GM18520 (cell line): ENCODE measurements around the gene NEK5.

Source experiments
- ATAC-seq: cut with Tn5 transposase; IDR thresholded peaks from one replicate; pipeline ENCODE4 v1.9.1; 2021; ENCODE audit not compliant: unreplicated experiment

NEK5 gene

DNA sequence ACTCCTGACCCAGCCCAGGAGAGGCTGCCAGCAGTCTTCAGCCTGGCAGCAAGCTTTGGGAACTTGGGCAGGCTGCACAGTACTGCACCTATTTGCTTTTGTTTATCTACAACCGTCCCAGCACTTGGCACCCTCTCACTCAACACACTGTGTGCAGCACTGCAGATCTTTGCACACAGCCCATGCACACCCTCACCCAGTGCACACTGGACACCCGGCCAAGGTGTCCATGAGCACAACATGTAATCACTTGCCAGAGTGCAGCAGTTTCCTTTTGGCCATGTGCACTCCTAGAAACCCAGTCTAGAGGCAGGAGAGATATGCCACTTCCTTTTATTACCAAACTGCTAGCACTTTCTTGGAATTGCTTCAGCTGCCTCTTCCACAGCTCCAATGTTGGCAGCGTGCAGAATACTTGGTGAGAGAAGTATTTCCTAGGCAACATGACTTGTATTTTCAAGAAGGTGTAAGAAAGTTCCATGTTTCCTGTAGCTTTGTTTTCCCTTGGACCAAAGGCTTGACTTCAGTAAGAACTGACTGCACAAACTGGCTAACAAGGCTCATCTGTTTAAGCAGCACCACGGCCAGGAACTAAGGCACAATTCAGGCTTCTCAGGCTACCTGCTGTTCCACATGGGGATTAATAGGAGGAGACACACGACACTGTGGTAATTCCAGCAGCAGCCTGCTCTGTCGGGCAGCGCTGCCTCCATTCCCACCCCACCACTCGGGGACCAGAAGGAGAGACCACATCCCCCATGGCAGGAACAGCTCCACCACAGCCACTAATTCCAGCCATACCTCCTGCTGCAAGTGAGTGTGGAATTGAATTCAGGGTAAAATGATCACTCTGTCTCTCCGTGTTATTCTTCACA is 133.0 kb downstream of the NEK5 start:
- ATAC-seq: no peak

DNA sequence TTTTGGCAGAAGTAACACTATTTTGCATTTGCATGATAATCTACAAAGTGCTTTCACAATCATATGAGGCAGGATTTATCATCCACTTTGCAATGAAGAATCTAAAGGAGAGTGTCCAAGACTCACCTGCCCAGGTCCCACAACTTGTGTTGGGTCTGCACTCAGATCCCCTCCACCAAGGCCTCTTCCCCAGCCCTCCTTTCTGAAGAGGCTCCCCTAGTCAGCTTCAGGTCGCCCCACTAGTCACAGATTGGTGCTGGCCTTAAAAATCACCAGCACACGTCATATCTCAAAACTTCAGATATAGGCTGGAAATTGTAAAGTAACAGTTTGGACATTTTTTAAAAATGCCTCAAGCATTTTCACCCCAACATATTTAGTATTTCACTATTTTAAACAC is 135.2 kb downstream of the NEK5 start:
- no peak for ATAC-seq

DNA sequence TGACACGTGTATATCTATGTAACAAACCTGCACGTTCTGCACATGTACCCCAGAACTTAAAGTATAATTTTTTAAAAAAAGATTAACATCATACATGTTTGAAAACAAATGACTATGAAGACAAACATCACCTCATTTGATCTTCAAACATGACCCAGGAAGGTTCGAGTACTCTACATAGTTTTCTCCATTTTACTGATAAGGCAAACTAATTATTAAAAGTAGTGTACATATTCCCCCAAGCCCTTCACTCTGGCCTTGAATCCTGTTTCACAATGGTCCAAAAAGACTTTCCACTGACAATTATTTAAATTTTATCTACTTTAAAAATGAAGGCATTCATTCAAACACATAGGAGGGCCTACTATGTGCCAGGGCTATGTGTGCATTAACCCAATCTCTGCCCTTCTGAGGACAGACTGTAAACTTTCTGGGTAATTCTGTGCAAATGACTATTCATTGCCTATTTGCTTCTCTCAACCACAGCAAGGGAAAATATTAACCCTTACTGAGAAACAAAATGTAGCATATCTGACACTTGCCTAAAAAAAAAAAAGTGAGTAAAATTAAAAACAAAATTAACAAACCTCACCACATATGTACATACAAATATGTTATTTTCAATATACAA is 139.8 kb downstream of the NEK5 start:
- no peak for ATAC-seq
